Left lung (tissue), 10 donors: ENCODE data around the gene EPHX1. TPM values are rescaled to one million over a fixed set of nuclear protein-coding genes. Genes with fewer than 3 reads are reported as not detected.
A peak's percentile ranks its signal among the peaks of the same experiment; 100 is the strongest.

ENCODE experiments used
- ATAC-seq: fragments of 200-7000 bp; cut with Tn5 transposase; one replicate; pipeline ENCODE4 v1.9.1; 2020; ENCODE audit warnings: moderate library complexity
- DNase-seq, 4 donors: peaks; one replicate each; pipeline ENCODE4 v3.0.0-alpha.2; 2013 to 2020
- H3K27ac ChIP-seq, 2 donors: fragments of 200-600 bp; sonication (generic) in 1 of 2; one replicate each; pipeline versions ENCODE4 v1.5.0 to v1.8.0; 2020 to 2021
- H3K27me3 ChIP-seq, 2 donors: fragments of 200-600 bp; sonication (generic) in 1 of 2; one replicate each; pipeline versions ENCODE4 v1.5.0 to v1.8.0; 2020 to 2021
- H3K36me3 ChIP-seq, 2 donors: fragments of 200-600 bp; sonication (generic) in 1 of 2; one replicate each; pipeline versions ENCODE4 v1.5.0 to v1.8.0; 2020 to 2021
- H3K4me1 ChIP-seq, 2 donors: fragments of 200-600 bp; one replicate each; pipeline ENCODE4 v1.8.0; 2021
- H3K4me3 ChIP-seq, 2 donors: fragments of 200-600 bp; sonication (generic) in 1 of 2; one replicate each; pipeline versions ENCODE4 v1.5.0 to v1.8.0; 2020 to 2021; ENCODE audit warnings: mild to moderate bottlenecking in 1 of 2
- H3K9me3 ChIP-seq, 2 donors: fragments of 200-600 bp; sonication (generic) in 1 of 2; one replicate each; pipeline versions ENCODE4 v1.5.0 to v1.8.0; 2020 to 2021
- intact Hi-C, 2 donors: fragments of 100-400 bp; cut with DNase I; formaldehyde crosslinking; loops; one replicate each; pipeline versions ENCODE4 v1.11.2 to v1.14.2; 2022
- polyA plus RNA-seq, 6 donors: library from polyadenylated mRNA; unstranded; fragments of 120-200 nt; gene quantifications; one replicate each; pipeline ENCODE4 v1.2.1, GENCODE V29; 2013; ENCODE audit not compliant: insufficient read length in 6 of 6
- total RNA-seq, 2 donors: library from RNA; stranded (reverse); fragmentation: NEBNext Ultra II Directional; extraction: Animal tissue kit (Norgen Biotek cat#: 25700); gene quantifications; one replicate each; pipeline ENCODE4 v1.2.1, GENCODE V29; 2021
- TF ChIP-seq, protein P1 (sequence below), 2 donors: fragments of 200-600 bp; sonication (generic) in 1 of 2; IDR thresholded peaks; one replicate each; pipeline versions ENCODE4 v1.5.0 to v1.8.0; 2021; ENCODE audit warnings: antibody characterized with exemption in 2 of 2
- donor health status: DM: no; HTN: yes; CAD: no.
- donor health status: DM: no; HTN: no; CAD: no.

Gene EPHX1
- total and polyA plus RNA-seq, 8 donors, result 109 to 305 (median 119) TPM

DNA sequence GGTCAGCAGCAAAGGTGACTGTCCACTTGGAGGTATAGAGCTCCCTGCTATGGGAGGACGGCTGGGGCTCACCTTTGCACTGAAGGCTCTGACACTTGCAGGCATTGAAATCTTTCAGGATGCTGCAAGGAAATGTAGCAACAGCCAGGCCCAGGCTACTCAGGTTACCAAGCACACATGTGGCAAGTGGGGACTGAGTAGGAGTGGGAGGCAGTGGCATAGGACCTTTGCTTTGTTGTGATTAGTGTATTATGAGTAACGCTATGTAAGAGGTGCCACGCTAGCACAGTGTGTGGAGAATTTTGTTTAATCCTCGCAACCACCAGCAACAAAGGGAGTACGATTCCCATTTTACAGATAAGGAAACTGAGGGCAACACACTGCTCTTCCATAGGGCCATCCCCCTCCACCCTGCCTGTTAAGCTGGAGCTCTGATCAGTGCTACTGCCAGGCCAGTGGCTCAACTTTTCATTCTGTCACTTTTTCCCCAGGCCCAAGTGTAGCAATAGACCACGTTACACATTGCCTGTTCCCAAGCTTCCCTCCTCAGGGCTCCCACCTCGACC is 51.0 kb downstream of the EPHX1 start:
- DNase-seq (no peak), ATAC-seq (no peak)
- Histone ChIP-seq H3K4me1 (peaks cover 7 to 15% of the 10 kb centered on the region in 2 donors), H3K27ac (peak overlapping the region in 1 of 2 donors; percentile 60), H3K27me3 (no peaks in the 10 kb centered on the region), H3K4me3 (no peak overlapping the region), H3K36me3 (peaks cover 0 to 93% of the 10 kb centered on the region in 2 donors), H3K9me3 (no peaks in the 10 kb centered on the region)
- intact Hi-C loops, result no loop called here
- TF ChIP-seq, protein P1, sequence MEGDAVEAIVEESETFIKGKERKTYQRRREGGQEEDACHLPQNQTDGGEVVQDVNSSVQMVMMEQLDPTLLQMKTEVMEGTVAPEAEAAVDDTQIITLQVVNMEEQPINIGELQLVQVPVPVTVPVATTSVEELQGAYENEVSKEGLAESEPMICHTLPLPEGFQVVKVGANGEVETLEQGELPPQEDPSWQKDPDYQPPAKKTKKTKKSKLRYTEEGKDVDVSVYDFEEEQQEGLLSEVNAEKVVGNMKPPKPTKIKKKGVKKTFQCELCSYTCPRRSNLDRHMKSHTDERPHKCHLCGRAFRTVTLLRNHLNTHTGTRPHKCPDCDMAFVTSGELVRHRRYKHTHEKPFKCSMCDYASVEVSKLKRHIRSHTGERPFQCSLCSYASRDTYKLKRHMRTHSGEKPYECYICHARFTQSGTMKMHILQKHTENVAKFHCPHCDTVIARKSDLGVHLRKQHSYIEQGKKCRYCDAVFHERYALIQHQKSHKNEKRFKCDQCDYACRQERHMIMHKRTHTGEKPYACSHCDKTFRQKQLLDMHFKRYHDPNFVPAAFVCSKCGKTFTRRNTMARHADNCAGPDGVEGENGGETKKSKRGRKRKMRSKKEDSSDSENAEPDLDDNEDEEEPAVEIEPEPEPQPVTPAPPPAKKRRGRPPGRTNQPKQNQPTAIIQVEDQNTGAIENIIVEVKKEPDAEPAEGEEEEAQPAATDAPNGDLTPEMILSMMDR (IDR thresholded peaks at IDR 0.05), result no peak

DNA sequence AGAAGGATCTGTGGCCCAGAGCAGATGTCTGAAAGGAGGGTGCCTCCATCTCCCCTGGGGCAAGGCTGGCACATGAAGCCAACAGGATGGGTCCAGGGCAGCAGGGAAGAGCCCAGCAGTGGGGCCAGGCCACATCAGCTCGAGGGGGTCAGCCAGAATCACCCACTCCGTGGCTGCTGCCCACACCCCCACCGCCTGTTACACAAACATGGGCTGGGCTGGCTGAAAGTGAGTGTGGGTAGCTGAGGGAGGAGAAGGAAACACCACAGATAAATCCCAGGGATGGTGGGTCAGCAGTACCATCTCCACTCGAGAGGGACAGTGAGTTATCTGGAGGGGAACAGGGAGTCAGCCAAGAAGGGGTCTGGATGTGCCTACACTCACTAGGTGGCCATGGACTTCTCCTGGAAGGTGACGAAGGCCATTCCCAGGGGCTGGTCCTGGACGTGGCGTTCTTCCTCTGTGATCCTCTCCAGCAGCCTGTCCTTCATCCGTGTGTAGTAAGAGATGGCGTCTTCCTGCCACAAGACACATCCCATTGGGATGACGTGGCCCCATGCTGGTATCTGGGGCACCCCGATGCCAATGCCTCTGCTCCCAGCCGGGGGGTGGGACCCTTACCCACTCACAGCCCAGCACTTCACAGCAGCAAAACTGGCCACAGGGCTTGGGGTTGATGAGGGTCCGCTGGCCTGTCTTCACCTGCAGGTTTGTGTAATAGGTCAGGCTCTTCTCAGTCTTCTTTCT is 52.1 kb downstream of the EPHX1 start:
- H3K4me1 ChIP-seq, result peaks cover 7 to 19% of the 10 kb centered on the region in 2 donors
- intact Hi-C loops, result no loop called here
- DNase-seq (peak in 1 of 4 donors; percentile 18), ATAC-seq (no peak)
- peak overlapping the region in 1 of 2 donors; percentile 60 for H3K27ac ChIP-seq
- H3K36me3 ChIP-seq, result peaks cover 0 to 93% of the 10 kb centered on the region in 2 donors
- H3K4me3 ChIP-seq, result no peak overlapping the region
- H3K9me3 ChIP-seq, result no peaks in the 10 kb centered on the region
- no peaks in the 10 kb centered on the region for H3K27me3 ChIP-seq
- TF ChIP-seq, protein P1 (IDR thresholded peaks at IDR 0.05), result no peak

DNA sequence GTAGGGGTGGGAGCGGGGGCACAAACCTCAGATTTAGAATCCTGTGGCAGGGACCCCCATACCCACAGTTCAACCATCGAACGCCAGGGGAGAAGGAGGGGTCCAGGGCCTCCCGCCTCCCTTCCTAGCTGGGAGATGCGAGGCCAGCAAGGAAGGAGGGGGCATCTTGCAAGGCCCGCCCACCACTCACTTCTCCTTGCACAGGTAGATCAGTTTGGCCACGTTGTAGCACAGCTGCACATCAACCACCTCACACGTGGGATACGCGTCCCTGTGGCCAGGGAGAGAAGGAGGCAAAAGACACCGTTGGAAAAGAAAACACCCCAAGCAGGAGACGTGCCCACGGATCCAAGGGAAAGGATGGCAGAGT is 52.6 kb downstream of the EPHX1 start:
- DNase-seq (peak in 1 of 4 donors; percentile 52), ATAC-seq (no peak)
- Histone ChIP-seq H3K4me1 (peaks cover 7 to 17% of the 10 kb centered on the region in 2 donors), H3K36me3 (peaks cover 0 to 95% of the 10 kb centered on the region in 2 donors), H3K27ac (no peak overlapping the region), H3K27me3 (no peaks in the 10 kb centered on the region), H3K4me3 (no peak overlapping the region), H3K9me3 (no peaks in the 10 kb centered on the region)
- TF ChIP-seq, protein P1 (IDR thresholded peaks at IDR 0.05), result no peak
- intact Hi-C loops, result no loop called here

DNA sequence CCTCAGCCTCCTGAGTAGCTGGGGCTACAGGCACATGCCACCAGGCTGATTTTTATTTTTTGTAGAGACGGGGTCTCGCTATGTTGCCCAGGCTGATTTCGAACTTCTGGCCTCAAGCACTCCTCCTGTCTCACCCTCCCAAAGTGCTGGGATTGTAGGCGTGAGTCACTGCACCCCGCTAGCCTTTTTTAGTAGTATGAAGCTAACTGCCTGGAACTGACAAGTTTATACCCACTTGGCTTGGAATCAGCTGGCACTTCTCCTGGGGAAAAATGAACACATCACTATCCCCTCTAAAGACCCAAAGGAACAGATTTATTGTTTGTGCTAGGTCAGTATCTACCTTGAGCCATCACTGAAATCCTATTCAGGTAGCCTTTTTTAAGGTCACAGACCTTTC is 53.2 kb downstream of the EPHX1 start:
- intact Hi-C loops, result no loop called here
- Histone ChIP-seq H3K27ac (no peak overlapping the region), H3K4me3 (no peak overlapping the region)

DNA sequence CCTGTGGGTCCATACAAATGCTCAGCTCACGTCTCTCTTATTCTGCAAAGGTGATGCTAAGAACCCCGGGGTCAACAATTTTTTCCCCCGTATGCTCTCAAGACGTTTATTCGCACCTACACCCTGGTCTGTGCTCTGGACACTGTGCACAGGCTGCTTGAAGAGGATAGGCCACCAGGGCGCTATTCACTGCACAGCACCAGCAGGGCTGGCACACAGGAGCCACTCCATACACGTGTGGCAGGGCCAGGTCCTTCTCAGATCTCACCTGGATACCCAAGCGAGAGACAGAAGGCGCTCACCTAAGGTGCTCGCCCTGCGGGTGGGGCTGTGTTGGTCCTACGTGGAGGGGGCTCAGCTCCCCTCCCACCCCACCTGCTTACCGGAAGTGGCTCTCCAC is 55.6 kb downstream of the EPHX1 start:
- peak overlapping the region; percentile 43 to 47 for H3K27ac ChIP-seq
- H3K4me1 ChIP-seq, result peaks cover 7 to 9% of the 10 kb centered on the region in 2 donors
- intact Hi-C loops, result no loop called here
- H3K27me3 ChIP-seq, result no peaks in the 10 kb centered on the region
- no peak overlapping the region for H3K4me3 ChIP-seq
- no peaks in the 10 kb centered on the region for H3K9me3 ChIP-seq
- TF ChIP-seq, protein P1 (IDR thresholded peaks at IDR 0.05), result no peak
- peaks cover 0 to 97% of the 10 kb centered on the region in 2 donors for H3K36me3 ChIP-seq
- ATAC-seq (no peak), DNase-seq (peak in 1 of 4 donors; percentile 37)

More for the DNA sequence above, 53.2 kb downstream of the EPHX1 start:
- DNase-seq, result no peak
- Histone ChIP-seq H3K27me3 (no peaks in the 10 kb centered on the region), H3K9me3 (no peaks in the 10 kb centered on the region), H3K36me3 (peaks cover 0 to 95% of the 10 kb centered on the region in 2 donors), H3K4me1 (peaks cover 7 to 11% of the 10 kb centered on the region in 2 donors)
- TF ChIP-seq, protein P1 (IDR thresholded peaks at IDR 0.05), result no peak
- ATAC-seq, result no peak
